Mesenteric fat pad (tissue), 1 donor: ENCODE results near the gene ERC1. TPM values are rescaled to one million over a fixed set of nuclear protein-coding genes. Genes with fewer than 3 reads are reported as not detected.

Source experiments
- DNase-seq: peaks from one replicate; pipeline ENCODE4 v3.0.0-alpha.2; 2020; ENCODE audit warnings: low spot score
- long read RNA-seq: library from polyadenylated mRNA; unstranded; transcript quantifications from one replicate; pipeline ENCODE4 v2.0.0, GENCODE V29; 2020
- total RNA-seq: library from RNA; stranded (reverse); fragmentation: NEBNext Ultra II Directional; extraction: Animal tissue kit (Norgen Biotek cat#: 25700); gene quantifications from one replicate; pipeline ENCODE4 v1.2.1, GENCODE V29; 2021
- donor health status: DM: yes; HTN: yes; CAD: no.

ERC1 gene
- total RNA-seq = 81.1 TPM
- long read RNA-seq, partial matches to known transcripts = 90 of 142 reads
- long read RNA-seq, other reads (novel, unspliced or antisense) = 52 of 142 reads

DNA sequence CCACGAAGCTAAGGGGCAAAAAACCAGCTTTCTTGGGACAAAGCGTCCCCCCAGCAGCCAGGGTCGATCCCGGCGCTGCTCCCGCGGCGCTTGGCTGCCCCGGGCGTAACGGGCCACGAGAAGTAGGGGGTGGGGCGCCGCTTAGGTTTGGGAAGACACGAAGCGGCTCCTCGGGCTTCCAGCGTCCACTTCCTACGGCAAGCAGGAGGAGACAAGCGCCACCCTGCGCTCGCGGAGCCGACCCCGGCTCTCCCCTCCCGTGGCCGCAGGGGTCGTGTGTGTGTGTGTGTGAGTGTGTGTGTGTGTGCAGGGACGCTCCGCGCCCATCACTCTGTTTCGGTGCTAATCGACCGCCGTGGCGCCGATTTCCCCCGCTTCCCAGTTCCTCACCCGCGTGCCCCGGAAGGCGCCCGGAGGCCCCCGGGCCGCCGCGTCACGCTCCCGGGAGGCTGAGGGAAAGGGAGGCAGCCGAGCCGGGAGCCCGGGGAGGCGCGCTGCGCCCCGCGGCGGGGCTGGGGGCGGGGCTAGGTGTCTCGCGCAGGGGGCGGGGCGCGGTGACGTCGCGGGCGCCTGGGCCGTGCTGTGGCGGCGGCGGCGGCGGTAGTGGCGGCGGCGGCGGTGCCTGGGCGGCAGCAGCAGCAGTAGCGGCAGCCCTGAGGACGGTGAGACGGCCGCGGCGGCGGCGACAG lies at the start of gene ERC1:
TSS of gene ERC1 (plus strand) at position 563 of the 689 bp plus-strand sequence. CDS start 36,681 bp downstream, outside the sequence.
- DNase-seq = peak; percentile 95

DNA sequence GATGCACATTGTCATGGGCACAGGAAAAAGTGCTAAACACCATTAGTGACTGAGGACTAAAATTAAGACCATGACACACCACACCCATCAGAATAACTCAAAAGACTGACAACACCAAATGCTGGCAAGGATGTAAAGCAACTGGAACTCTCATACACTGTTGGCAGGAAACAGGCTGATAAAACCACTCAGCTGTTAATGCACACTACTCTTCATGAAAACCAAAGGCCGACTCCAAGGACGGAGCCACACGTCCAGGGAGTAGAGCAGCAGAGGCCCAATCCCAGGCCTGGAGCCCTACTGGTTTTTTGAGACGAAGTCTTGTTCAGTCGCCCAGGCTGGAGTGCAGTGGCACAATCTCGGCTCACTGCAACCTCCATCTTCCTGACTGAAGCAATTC lies 48.0 kb upstream of the ERC1 start:
- no peak for DNase-seq

GRCh38 chr12:944211-944610 lies 46.8 kb upstream of the ERC1 start:
- DNase-seq = no peak

DNA sequence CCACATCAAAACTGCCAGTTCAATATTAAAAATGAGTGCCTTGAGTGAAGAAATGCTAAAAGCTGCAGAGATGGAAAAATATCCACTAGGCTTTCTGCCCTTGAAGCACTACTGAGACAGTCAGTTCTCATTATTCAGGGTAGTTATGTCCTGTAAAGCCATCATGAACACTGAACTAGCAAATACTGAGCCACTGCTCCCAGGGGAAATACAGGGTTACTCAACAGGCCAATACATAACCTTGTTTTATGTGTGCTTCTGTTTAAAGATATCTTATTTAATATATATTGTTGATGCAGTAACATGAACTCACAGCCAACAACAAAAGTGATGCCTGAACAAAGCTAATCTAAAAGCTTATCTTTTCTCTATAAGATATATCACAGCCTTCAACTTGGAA lies 44.8 kb upstream of the ERC1 start:
- no peak for DNase-seq

GRCh38 chr12:946631-947030 lies 44.4 kb upstream of the ERC1 start:
- DNase-seq = no peak

DNA sequence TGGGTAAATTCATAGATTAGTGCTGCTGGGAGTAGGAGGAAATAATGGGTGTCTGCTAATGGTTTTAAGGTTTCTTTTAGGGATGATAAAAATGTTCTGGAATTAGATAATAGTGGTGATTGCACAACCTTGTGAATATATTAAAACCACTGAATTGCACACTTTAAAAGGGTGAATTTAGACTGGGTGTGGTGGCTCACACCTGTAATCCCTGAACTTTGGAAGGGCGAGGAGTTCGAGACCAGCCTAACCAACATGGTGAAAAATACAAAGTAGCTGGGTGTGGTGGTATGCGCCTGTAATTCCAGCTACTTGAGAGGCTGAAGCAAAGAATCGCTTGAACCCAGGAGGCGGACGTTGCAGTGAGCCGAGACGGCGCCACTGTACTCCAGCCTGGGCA lies 42.8 kb upstream of the ERC1 start:
- no peak for DNase-seq

- DNase-seq = peak; percentile 99
Observed at GRCh38 chr12:949453-950191, 41.4 kb upstream of the ERC1 start, which contains the start of gene RAD52. RAD52 (minus strand) TSS chr12:949694; CDS start chr12:933058, 16,636 bp downstream.

GRCh38 chr12:951176-951575 lies 39.8 kb upstream of the ERC1 start:
- DNase-seq = no peak

DNA sequence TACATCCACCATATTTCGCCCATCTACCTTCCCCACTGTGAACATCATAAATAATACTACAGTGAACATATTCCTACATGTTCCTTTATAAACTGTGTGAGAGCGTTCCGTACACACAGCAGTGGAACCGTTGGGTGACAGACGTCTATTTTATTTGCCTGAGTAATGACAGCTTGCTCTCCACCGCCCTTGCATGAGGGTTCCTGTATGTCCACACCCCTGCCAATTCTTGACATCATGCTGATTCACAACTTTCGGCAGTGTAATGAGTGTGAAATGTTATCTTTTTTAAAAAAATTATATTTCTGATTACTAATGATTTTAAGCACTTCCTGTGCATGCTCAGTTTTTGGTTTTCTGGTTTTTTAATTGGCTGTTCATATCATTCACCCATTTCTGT lies 37.2 kb upstream of the ERC1 start:
- no peak for DNase-seq

- DNase-seq = no peak
Observed at GRCh38 chr12:954741-955140, 36.3 kb upstream of the ERC1 start.

- no peak for DNase-seq
Observed at GRCh38 chr12:955939-956338, 35.1 kb upstream of the ERC1 start.

GRCh38 chr12:958588-959123 lies 32.4 kb upstream of the ERC1 start:
- no peak for DNase-seq

- DNase-seq = no peak
Observed at GRCh38 chr12:966724-967123, 24.3 kb upstream of the ERC1 start.

DNA sequence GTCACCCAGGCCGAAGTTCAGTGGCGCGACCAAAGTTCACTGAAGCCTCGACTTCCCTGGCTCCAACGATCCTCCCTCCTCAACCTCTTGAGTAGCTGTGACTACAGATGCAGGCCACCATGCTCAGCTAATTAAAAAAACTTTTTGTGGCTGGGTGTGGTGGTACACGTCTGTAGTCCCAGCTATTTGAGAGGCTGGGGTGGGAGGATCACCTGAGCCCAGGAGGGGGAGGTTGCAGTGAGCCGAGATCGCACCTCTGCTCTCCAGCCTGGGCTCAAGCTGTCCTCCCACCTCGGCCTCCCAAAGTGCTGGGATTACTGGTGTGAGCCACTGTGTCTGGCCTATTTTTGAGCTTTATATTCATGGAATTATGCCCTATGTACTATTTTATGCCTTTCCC lies 23.4 kb upstream of the ERC1 start:
- no peak for DNase-seq

DNA sequence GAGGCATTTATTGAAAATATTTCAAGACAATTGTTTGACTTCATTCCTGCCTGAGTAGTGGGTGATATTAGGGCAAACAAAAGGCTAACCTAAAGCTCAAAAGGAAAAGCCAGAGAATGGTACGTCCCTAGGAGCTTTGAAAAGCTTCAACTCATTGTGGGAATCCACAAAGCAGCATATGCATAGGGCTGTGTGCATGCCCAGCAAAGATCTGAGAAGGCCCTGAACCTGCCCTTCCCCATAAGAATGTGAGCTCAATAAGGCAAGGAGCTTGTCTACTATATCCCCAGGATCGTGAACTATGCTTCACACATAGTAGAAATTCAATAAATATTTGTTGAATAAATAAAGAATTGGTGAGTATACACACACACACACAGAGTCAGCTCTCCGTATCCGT lies 22.5 kb upstream of the ERC1 start:
- DNase-seq = no peak

DNA sequence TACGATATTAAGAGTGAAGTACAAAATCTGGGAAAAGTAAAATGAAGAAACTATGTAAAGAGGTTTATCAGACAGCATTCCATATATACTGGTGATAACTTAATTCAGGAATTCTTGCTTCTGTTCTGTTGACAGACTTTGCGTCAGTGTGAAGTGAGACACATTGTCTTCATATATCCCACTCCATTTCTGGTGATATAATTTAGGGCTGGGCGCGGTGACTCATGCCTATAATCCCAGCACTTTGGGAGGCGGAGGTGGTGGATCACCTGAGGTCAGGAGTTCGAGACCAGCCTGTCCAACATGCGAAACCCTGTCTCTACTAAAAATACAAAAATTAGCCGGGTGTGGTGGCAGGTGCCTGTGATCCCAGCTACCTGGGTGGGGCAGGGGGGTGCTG lies 21.2 kb upstream of the ERC1 start:
- DNase-seq = no peak

GRCh38 chr12:971991-972390 lies 19.0 kb upstream of the ERC1 start:
- no peak for DNase-seq

DNA sequence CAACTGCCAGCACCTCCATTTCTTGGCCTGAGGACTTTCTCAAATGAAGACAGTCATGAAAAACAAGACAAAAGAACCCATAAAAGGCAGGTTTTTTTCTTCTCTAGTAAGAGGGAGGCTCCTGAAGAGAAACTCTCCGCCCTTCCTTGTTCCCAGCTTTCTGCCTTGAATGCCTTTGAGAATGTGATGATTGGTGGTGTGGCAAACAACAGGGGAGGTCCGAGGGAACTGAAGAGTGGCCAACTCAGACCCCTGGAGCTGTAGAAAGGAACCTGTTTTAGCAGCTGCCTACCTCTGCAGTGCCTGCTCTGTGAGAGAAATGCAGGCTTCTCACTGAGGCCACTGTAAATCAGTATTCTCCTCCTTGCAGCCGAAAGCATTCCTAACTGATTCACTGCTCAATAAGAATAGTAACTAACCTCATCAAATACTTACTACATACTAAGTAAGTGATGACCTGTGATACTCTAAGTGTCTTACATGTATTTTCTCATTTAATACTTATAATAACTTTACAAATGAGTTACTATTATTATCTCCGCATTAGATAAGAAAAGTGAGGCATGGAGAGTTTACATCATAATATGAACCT lies 16.7 kb upstream of the ERC1 start:
- DNase-seq = no peak

GRCh38 chr12:976644-977043 lies 14.4 kb upstream of the ERC1 start:
- DNase-seq = no peak

DNA sequence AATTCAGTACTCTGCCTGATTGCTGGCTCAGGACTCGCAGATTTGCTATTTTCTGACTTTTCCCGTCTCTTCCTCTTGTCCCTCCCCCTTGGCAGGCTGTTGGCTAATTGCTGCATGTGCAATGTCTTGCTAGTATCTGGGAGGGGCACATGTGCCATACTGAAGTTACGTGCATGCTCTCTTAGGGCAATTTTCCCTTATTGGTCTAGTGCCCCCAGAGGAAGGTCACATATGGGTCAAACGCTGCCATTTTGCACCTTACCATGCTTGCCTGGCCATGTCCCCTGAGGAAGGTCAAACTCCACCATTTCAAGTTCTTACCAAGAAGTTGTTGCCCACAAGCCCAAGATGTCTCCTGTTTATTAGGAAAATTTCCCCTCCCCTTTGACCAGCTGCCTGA lies 13.9 kb upstream of the ERC1 start:
- no peak for DNase-seq

- no peak for DNase-seq
Observed at GRCh38 chr12:979349-979748, 11.7 kb upstream of the ERC1 start.

GRCh38 chr12:981176-981828 lies 9.7 kb upstream of the ERC1 start:
- no peak for DNase-seq
